GM12878 (cell line): Measurements from ENCODE around the gene BIN1. TPM values are rescaled to one million over a fixed set of nuclear protein-coding genes. Genes with fewer than 3 reads are reported as not detected.

Source experiments
- EED ChIP-seq: sonication (generic); IDR thresholded peaks from 2 replicates; pipeline ENCODE4 v1.6.1; 2016; ENCODE audit warnings: antibody characterized with exemption, low read depth
- MEF2B ChIP-seq: fragments of 450-650 bp; IDR thresholded peaks from 2 replicates; pipeline ENCODE4 v1.6.1; 2018; ENCODE audit warnings: mild to moderate bottlenecking, moderate library complexity; ENCODE audit not compliant: partially characterized antibody, poor library complexity, severe bottlenecking
- MTA2 ChIP-seq: fragments of 450-650 bp; IDR thresholded peaks from 2 replicates; pipeline ENCODE4 v1.6.1; 2016; ENCODE audit warnings: low read depth, mild to moderate bottlenecking, moderate library complexity
- polyA plus RNA-seq, 11 experiments: library from polyadenylated mRNA; depleted of rRNA in 4 of 11; unstranded in 6 of 11; stranded (reverse) in 5 of 11; fragments of >200 nt; fragmentation: Nextera tagmentation in 4 of 11; fragmentation: Illumina TruSeq in 1 of 11; extraction: Ambion mirVana in 4 of 11; extraction: Trizol in 1 of 11; gene quantifications; 1 replicate in 1 of 11; 2 replicates in 10 of 11; pipeline versions ENCODE4 v1.2.1 to v1.2.3, GENCODE V29; 2011 to 2016; ENCODE audit warnings: inconsistent platforms in 2 of 11, missing spikeins in 2 of 11, low read depth in 1 of 11
- total RNA-seq, 4 experiments: library from RNA; depleted of rRNA in 3 of 4; stranded (reverse); fragments of >200 nt in 3 of 4; fragmentation: Illumina TruSeq in 1 of 4; extraction: Trizol in 1 of 4; gene quantifications; 2 replicates each; pipeline versions ENCODE4 v1.2.1 to v1.2.3, GENCODE V29; 2013 to 2021
- TF ChIP-seq, protein P1 (sequence below): IDR thresholded peaks from 2 replicates; pipeline ENCODE4 v1.6.1; 2012; ENCODE audit warnings: low read depth, low read length, improper control_type of control experiment
- TF ChIP-seq, protein P2 (sequence below): fragments of 450-650 bp; IDR thresholded peaks from 2 replicates; pipeline ENCODE4 v1.6.1; 2017; ENCODE audit warnings: mild to moderate bottlenecking, low read depth, inconsistent platforms; ENCODE audit not compliant: poor library complexity, severe bottlenecking
- TF ChIP-seq, protein P3 (sequence below): IDR thresholded peaks from 2 replicates; pipeline ENCODE4 v1.6.1; 2012; ENCODE audit warnings: low read depth, low read length, improper control_type of control experiment

BIN1 gene
- total and polyA plus RNA-seq, 10 of the 15 experiments (the other 5 are each of a cell fraction or from before 2014, with no cell fraction given), result 0.32 to 21.3 (median 11.2) TPM

DNA sequence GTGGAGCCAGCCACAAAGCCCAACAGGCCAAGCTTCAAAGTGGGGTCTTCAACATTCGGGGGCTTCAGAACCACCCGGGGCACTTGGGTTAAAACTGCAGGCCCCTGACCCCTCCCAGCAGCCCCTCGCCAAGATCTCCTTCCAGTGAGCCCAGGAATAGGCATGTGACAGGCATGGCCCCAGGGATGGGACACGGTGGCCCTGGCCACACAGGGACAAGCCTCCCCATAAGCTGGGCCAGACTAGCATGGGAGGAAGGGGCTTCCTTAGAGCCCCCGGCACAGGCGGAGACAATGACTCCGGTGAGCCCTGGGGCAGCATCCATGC lies 52.4 kb downstream of the BIN1 start (continued):
- no peak for TF ChIP-seq MTA2
- TF ChIP-seq, protein P1, sequence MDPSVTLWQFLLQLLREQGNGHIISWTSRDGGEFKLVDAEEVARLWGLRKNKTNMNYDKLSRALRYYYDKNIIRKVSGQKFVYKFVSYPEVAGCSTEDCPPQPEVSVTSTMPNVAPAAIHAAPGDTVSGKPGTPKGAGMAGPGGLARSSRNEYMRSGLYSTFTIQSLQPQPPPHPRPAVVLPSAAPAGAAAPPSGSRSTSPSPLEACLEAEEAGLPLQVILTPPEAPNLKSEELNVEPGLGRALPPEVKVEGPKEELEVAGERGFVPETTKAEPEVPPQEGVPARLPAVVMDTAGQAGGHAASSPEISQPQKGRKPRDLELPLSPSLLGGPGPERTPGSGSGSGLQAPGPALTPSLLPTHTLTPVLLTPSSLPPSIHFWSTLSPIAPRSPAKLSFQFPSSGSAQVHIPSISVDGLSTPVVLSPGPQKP, result no peak
- TF ChIP-seq EED, result no peak
- TF ChIP-seq MEF2B, result no peak
- TF ChIP-seq, protein P2, sequence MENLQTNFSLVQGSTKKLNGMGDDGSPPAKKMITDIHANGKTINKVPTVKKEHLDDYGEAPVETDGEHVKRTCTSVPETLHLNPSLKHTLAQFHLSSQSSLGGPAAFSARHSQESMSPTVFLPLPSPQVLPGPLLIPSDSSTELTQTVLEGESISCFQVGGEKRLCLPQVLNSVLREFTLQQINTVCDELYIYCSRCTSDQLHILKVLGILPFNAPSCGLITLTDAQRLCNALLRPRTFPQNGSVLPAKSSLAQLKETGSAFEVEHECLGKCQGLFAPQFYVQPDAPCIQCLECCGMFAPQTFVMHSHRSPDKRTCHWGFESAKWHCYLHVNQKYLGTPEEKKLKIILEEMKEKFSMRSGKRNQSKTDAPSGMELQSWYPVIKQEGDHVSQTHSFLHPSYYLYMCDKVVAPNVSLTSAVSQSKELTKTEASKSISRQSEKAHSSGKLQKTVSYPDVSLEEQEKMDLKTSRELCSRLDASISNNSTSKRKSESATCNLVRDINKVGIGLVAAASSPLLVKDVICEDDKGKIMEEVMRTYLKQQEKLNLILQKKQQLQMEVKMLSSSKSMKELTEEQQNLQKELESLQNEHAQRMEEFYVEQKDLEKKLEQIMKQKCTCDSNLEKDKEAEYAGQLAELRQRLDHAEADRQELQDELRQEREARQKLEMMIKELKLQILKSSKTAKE, result no peak
- TF ChIP-seq, protein P3, sequence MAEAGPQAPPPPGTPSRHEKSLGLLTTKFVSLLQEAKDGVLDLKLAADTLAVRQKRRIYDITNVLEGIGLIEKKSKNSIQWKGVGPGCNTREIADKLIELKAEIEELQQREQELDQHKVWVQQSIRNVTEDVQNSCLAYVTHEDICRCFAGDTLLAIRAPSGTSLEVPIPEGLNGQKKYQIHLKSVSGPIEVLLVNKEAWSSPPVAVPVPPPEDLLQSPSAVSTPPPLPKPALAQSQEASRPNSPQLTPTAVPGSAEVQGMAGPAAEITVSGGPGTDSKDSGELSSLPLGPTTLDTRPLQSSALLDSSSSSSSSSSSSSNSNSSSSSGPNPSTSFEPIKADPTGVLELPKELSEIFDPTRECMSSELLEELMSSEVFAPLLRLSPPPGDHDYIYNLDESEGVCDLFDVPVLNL, result no peak
